ENCODE results near the gene NAP1L4. TPM values are rescaled to one million over a fixed set of nuclear protein-coding genes. Genes with fewer than 3 reads are reported as not detected.

NAP1L4 gene
- total RNA-seq, 1 donor from 2014 or later, result 83.5 TPM

DNA sequence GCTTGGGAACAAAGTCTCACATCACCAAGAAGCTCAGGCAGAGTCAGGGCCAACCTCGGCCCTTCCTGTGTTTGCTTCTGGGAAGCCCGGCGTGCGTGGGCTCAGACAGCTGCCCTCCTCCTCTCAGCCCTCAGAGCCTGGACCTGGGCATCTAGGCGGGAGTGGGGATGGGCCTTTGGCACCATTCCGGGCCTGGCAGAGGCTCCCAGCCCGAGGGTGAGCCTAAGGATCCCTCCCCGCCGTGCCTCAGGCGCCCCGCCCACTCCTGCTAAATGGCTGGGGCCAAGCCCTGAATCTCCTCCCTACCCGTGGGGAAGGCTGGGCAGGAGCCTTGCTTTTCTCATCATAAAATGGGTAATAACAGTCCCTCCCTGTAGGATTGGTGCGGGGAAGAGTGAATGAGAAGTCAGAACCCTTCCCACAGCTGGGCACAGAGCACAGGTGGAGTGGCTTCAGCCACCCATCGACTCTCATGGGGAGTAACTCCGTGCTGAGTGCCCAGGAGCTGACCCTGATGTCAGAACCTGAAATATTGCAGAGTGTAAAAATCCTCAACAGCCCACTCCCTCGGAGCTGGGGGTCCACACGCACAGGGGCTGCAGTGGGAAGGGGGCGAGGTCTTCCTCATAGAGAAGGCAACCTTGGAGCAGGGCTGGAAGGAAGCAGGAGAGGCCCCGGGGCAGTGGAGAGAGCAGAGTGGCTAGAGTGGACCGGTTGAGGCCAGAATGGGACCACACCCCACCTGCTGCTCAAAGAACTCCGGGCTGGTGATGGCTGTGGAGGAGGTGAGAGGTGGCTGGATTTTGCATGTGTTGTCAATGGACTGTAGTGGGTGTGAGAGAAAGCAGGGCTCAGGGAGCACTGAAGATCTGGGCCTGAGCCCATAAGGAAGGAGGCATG lies 87.7 kb downstream of the NAP1L4 start:
- Mint-ChIP-seq H3K27me3 (ENCODE audit: low read depth) (no peaks in the 10 kb centered on the region), H3K27ac (ENCODE audit: unreplicated experiment) (no peak overlapping the region), H3K9me3 (ENCODE audit: low read depth) (peaks cover 9% of the 10 kb centered on the region), H3K36me3 (ENCODE audit: low read depth) (peaks cover 8% of the 10 kb centered on the region), H3K4me3 (ENCODE audit: unreplicated experiment) (no peak overlapping the region), H3K4me1 (ENCODE audit: low read depth) (peaks cover 13% of the 10 kb centered on the region)
- TF ChIP-seq, protein P1, sequence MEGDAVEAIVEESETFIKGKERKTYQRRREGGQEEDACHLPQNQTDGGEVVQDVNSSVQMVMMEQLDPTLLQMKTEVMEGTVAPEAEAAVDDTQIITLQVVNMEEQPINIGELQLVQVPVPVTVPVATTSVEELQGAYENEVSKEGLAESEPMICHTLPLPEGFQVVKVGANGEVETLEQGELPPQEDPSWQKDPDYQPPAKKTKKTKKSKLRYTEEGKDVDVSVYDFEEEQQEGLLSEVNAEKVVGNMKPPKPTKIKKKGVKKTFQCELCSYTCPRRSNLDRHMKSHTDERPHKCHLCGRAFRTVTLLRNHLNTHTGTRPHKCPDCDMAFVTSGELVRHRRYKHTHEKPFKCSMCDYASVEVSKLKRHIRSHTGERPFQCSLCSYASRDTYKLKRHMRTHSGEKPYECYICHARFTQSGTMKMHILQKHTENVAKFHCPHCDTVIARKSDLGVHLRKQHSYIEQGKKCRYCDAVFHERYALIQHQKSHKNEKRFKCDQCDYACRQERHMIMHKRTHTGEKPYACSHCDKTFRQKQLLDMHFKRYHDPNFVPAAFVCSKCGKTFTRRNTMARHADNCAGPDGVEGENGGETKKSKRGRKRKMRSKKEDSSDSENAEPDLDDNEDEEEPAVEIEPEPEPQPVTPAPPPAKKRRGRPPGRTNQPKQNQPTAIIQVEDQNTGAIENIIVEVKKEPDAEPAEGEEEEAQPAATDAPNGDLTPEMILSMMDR (IDR thresholded peaks at IDR 0.05), result no peak
- DNase-seq (ENCODE audit: low spot score), result no peak

DNA sequence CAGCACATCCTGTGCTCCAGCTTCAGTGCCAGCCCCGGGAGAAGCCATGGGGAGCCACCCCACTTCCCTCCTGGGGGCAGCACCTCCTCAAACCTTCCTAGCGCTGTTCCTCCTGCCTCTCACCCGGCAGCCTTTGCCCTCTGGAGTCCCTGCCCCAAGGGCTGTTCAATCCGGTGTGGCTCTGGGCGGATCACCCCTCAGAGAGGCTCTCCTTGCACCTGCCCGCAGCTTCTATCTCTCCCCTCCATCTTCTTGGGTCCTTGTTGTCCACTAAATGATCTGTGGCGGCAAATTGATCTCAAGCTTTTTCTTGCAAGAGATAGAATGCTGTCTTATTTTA lies 88.5 kb downstream of the NAP1L4 start:
- no peak overlapping the region for H3K27ac Mint-ChIP-seq (ENCODE audit: unreplicated experiment)
- peaks cover 21% of the 10 kb centered on the region for H3K4me1 Mint-ChIP-seq (ENCODE audit: low read depth)
- H3K4me3 Mint-ChIP-seq (ENCODE audit: unreplicated experiment), result peak overlapping the region; percentile 30
- DNase-seq (ENCODE audit: low spot score), result no peak
- peaks cover 9% of the 10 kb centered on the region for H3K9me3 Mint-ChIP-seq (ENCODE audit: low read depth)
- TF ChIP-seq, protein P1 (IDR thresholded peaks at IDR 0.05), result no peak
- H3K27me3 Mint-ChIP-seq (ENCODE audit: low read depth), result no peaks in the 10 kb centered on the region
- H3K36me3 Mint-ChIP-seq (ENCODE audit: low read depth), result peaks cover 8% of the 10 kb centered on the region

DNA sequence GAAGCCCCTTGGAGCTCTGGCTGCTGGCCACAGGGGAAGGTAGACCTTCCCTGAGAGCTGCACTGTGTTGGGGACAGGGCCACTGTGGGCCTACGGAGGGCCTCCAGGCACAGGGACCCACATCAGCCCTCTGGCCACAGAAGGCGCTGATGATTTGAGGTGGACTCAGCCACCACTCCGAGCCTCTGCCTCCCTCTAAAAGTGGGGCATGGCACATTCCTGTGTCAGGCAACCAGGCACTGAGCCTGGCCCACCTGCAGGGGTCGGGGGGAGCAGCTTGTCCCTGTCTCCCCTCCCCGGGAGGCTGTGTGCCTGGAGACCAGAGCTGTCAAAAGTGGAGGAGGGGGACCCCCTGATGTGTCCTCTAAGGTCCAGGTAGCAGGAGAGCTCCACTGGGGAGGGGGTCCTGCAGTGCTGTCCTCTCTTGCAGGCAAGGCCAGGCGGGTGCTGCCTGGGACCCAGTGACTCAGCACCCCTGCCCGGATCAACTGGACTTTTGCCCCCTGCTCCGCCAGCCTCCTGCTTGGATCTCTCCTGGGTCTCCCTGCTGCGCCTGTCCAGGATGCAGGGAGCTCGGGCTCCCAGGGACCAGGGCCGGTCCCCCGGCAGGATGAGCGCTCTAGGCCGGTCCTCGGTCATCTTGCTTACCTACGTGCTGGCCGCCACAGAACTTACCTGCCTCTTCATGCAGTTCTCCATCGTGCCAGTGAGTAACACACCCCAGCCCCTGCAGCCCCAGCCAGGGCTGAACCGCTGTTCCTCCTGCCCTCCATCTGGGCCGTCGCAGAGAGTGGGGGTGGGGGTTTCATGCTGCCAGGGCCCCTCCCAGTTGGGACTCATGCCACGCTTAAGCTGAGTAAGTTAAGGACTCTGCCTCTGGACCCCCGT lies 89.1 kb downstream of the NAP1L4 start:
- DNase-seq (ENCODE audit: low spot score), result no peak
- H3K36me3 Mint-ChIP-seq (ENCODE audit: low read depth), result peaks cover 8% of the 10 kb centered on the region
- H3K9me3 Mint-ChIP-seq (ENCODE audit: low read depth), result peaks cover 9% of the 10 kb centered on the region
- H3K27ac Mint-ChIP-seq (ENCODE audit: unreplicated experiment), result no peak overlapping the region
- no peaks in the 10 kb centered on the region for H3K27me3 Mint-ChIP-seq (ENCODE audit: low read depth)
- H3K4me1 Mint-ChIP-seq (ENCODE audit: low read depth), result peaks cover 27% of the 10 kb centered on the region
- TF ChIP-seq, protein P1 (IDR thresholded peaks at IDR 0.05), result peak; percentile 9
- H3K4me3 Mint-ChIP-seq (ENCODE audit: unreplicated experiment), result peak overlapping the region; percentile 67

DNA sequence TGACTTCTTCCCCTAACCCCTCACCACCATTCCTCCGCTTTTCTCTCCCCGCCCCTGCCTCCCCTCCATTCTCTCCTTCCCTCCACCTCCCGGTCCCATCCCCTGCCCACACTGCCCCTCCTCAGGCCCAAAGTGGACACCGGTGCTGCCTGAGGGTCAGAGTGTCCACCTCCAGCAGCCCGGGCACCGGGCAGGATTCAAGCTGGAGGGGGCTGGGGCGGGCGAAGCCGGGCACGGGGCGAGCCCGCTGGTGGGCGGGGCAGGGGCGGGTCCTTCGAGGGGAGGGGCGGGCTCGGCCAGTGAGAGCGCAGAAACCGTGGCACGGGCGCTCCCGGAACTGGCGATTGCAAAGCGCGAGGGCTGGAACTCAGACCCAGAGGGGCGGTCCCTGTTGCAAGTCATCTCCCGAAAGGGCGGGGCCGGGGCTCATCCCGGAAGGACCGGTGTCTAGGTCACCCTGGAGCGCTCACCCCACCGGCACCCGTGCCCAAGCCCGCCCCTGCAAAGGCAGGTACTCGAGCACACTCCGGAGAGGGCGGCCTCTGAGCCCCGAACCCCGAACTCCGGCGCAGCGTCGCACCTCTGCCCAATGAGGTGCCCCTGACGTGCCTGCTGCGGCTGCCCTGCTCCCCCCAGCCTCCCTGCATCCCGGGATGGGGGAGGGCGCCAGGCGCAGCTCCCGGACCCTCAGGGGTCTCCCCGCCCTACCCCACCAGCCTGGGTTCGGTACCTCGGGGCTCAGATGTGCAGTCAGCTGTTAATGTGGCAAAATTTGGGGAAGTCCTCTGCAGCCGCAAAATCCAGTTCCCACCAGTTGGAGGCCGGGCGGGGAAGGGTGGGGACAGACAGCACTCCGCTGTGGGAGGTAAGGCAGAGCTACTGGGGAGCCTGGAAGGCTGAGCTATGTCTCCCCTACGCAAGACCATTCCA lies 90.0 kb downstream of the NAP1L4 start:
- H3K27me3 Mint-ChIP-seq (ENCODE audit: low read depth), result no peaks in the 10 kb centered on the region

More for the DNA sequence above, 90.0 kb downstream of the NAP1L4 start:
- H3K27ac Mint-ChIP-seq (ENCODE audit: unreplicated experiment), result peak overlapping the region; percentile 32
- peaks cover 8% of the 10 kb centered on the region for H3K36me3 Mint-ChIP-seq (ENCODE audit: low read depth)
- H3K4me1 Mint-ChIP-seq (ENCODE audit: low read depth), result peaks cover 28% of the 10 kb centered on the region
- peak overlapping the region; percentile 67 for H3K4me3 Mint-ChIP-seq (ENCODE audit: unreplicated experiment)
- DNase-seq (ENCODE audit: low spot score), result no peak
- TF ChIP-seq, protein P1 (IDR thresholded peaks at IDR 0.05), result no peak
- H3K9me3 Mint-ChIP-seq (ENCODE audit: low read depth), result peaks cover 6% of the 10 kb centered on the region

Data from chondrocyte (in vitro differentiated cells).